Endodermal cell (in vitro differentiated cells): ENCODE measurements around the gene TP53BP1. TPM values are rescaled to one million over a fixed set of nuclear protein-coding genes. Genes with fewer than 3 reads are reported as not detected.

Experiments used
- DNase-seq: peaks from one replicate; pipeline ENCODE4 v3.0.0-alpha.2; 2017
- H3K27ac ChIP-seq: 2 replicates; pipeline ENCODE4 v1.5.1; 2013; ENCODE audit warnings: mild to moderate bottlenecking, low read depth, low read length, moderate library complexity
- H3K27me3 ChIP-seq: 2 replicates; pipeline ENCODE4 v1.6.1; 2013; ENCODE audit warnings: mild to moderate bottlenecking, low read length, moderate library complexity; ENCODE audit not compliant: insufficient read depth, control insufficient read depth, poor library complexity, severe bottlenecking
- H3K36me3 ChIP-seq: 2 replicates; pipeline ENCODE4 v1.7.0; 2013; ENCODE audit warnings: mild to moderate bottlenecking, low read length, moderate library complexity; ENCODE audit not compliant: control insufficient read depth, insufficient read depth
- H3K4me1 ChIP-seq: one replicate; pipeline ENCODE4 v1.7.0; 2013; ENCODE audit warnings: low read length; ENCODE audit not compliant: control insufficient read depth, insufficient read depth
- H3K4me3 ChIP-seq: 2 replicates; pipeline ENCODE4 v1.5.1; 2013; ENCODE audit warnings: mild to moderate bottlenecking, low read length, moderate library complexity
- H3K9ac ChIP-seq: 2 replicates; pipeline ENCODE4 v1.6.1; 2013; ENCODE audit warnings: mild to moderate bottlenecking, low read length, moderate library complexity; ENCODE audit not compliant: poor library complexity, severe bottlenecking; ENCODE audit errors: extremely low read depth
- H3K9me3 ChIP-seq: 2 replicates; pipeline ENCODE4 v1.6.1; 2013; ENCODE audit warnings: mild to moderate bottlenecking, low read length, moderate library complexity; ENCODE audit not compliant: control insufficient read depth
- H3K27ac Mint-ChIP-seq: 2 replicates; pipeline ENCODE4 v1.8.0; 2020; ENCODE audit warnings: mixed read lengths
- H3K27me3 Mint-ChIP-seq: 2 replicates; pipeline ENCODE4 v1.8.0; 2021; ENCODE audit warnings: mild to moderate bottlenecking, mixed read lengths; ENCODE audit not compliant: insufficient read depth
- H3K36me3 Mint-ChIP-seq: 2 replicates; pipeline ENCODE4 v1.8.0; 2020; ENCODE audit warnings: low read depth, mixed read lengths
- H3K4me1 Mint-ChIP-seq: 2 replicates; pipeline ENCODE4 v1.8.0; 2020; ENCODE audit warnings: mixed read lengths
- H3K4me3 Mint-ChIP-seq: 2 replicates; pipeline ENCODE4 v1.8.0; 2020; ENCODE audit warnings: mild to moderate bottlenecking, moderate library complexity, mixed read lengths
- H3K9me3 Mint-ChIP-seq: 2 replicates; pipeline ENCODE4 v1.8.0; 2020; ENCODE audit warnings: mild to moderate bottlenecking, mixed read lengths
- WGBS, 2 experiments: methylation state at CpG; one replicate each; pipeline versions ENCODE4 v1.1.5 to v1.1.7; 2013; ENCODE audit warnings: missing lambda C conversion rate in 2 of 2, mixed read lengths in 1 of 2; ENCODE audit not compliant: insufficient coverage in 1 of 2, insufficient read length in 1 of 2; 5-methylcytosine and 5-hydroxymethylcytosine counted together
- total RNA-seq, 2 donors: library from RNA; stranded (reverse); fragmentation: NEBNext Ultra II Directional in 1 of 2; extraction: Animal tissue kit (Norgen Biotek cat#: 25700) in 1 of 2; gene quantifications; 2 replicates in 1 of 2; 3 replicates in 1 of 2; pipeline ENCODE4 v1.2.1, GENCODE V29; 2021
- TF ChIP-seq, protein P1 (sequence below): fragments of 200-600 bp; sonication (generic); conservative IDR thresholded peaks from 2 replicates; pipeline ENCODE4 v1.5.0; 2021; ENCODE audit warnings: antibody characterized with exemption, mild to moderate bottlenecking

Gene TP53BP1
- total RNA-seq, 2 donors from 2014 or later, result 85.4 to 114 TPM

GRCh38 chr15:43522247-43522646 lies 29.3 kb upstream of the TP53BP1 start:
- H3K27ac ChIP-seq, result no peak overlapping the region
- Mint-ChIP-seq H3K27me3 (peaks cover 97% of the 10 kb centered on the region), H3K4me1 (peaks cover 12% of the 10 kb centered on the region), H3K9me3 (no peaks in the 10 kb centered on the region), H3K4me3 (no peak overlapping the region), H3K27ac (no peak overlapping the region), H3K36me3 (no peaks in the 10 kb centered on the region)
- H3K36me3 ChIP-seq, result no peaks in the 10 kb centered on the region
- H3K27me3 ChIP-seq, result peaks cover 70% of the 10 kb centered on the region
- H3K4me3 ChIP-seq, result no peak overlapping the region
- no peak overlapping the region for H3K9ac ChIP-seq
- DNase-seq, result no peak
- 89 to 97% methylated on average over 8 to 9 of the region's 9 CpGs for WGBS, 2 experiments
- TF ChIP-seq, protein P1, sequence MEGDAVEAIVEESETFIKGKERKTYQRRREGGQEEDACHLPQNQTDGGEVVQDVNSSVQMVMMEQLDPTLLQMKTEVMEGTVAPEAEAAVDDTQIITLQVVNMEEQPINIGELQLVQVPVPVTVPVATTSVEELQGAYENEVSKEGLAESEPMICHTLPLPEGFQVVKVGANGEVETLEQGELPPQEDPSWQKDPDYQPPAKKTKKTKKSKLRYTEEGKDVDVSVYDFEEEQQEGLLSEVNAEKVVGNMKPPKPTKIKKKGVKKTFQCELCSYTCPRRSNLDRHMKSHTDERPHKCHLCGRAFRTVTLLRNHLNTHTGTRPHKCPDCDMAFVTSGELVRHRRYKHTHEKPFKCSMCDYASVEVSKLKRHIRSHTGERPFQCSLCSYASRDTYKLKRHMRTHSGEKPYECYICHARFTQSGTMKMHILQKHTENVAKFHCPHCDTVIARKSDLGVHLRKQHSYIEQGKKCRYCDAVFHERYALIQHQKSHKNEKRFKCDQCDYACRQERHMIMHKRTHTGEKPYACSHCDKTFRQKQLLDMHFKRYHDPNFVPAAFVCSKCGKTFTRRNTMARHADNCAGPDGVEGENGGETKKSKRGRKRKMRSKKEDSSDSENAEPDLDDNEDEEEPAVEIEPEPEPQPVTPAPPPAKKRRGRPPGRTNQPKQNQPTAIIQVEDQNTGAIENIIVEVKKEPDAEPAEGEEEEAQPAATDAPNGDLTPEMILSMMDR, result no peak
- no peaks in the 10 kb centered on the region for H3K9me3 ChIP-seq
- peaks cover 5% of the 10 kb centered on the region for H3K4me1 ChIP-seq

- Mint-ChIP-seq H3K27me3 (peaks cover 99% of the 10 kb centered on the region), H3K4me3 (no peak overlapping the region), H3K36me3 (no peaks in the 10 kb centered on the region), H3K9me3 (no peaks in the 10 kb centered on the region), H3K27ac (no peak overlapping the region), H3K4me1 (peaks cover 18% of the 10 kb centered on the region)
- Histone ChIP-seq H3K27ac (no peak overlapping the region), H3K4me3 (no peak overlapping the region), H3K9me3 (no peaks in the 10 kb centered on the region), H3K36me3 (no peaks in the 10 kb centered on the region), H3K27me3 (peaks cover 78% of the 10 kb centered on the region), H3K9ac (no peak overlapping the region), H3K4me1 (peaks cover 5% of the 10 kb centered on the region)
- DNase-seq, result no peak
- TF ChIP-seq, protein P1, result no peak
- 90 to 91% methylated on average over 11 of the region's 11 CpGs for WGBS, 2 experiments
Observed at GRCh38 chr15:43521419-43521818, 28.5 kb upstream of the TP53BP1 start.

GRCh38 chr15:43520138-43520537 lies 27.2 kb upstream of the TP53BP1 start:
- no peak overlapping the region for H3K4me3 Mint-ChIP-seq
- no peaks in the 10 kb centered on the region for H3K9me3 ChIP-seq
- H3K9me3 Mint-ChIP-seq, result no peaks in the 10 kb centered on the region
- H3K4me1 Mint-ChIP-seq, result peaks cover 18% of the 10 kb centered on the region
- H3K4me3 ChIP-seq, result no peak overlapping the region
- H3K27me3 Mint-ChIP-seq, result peaks cover 99% of the 10 kb centered on the region
- no peak overlapping the region for H3K9ac ChIP-seq
- no peak overlapping the region for H3K27ac Mint-ChIP-seq
- WGBS, 2 experiments, result 80 to 95% methylated on average over 1 to 2 of the region's 2 CpGs
- peaks cover 91% of the 10 kb centered on the region for H3K27me3 ChIP-seq
- DNase-seq, result no peak
- H3K4me1 ChIP-seq, result peaks cover 5% of the 10 kb centered on the region
- H3K36me3 ChIP-seq, result no peaks in the 10 kb centered on the region
- H3K36me3 Mint-ChIP-seq, result no peaks in the 10 kb centered on the region
- TF ChIP-seq, protein P1, result no peak
- H3K27ac ChIP-seq, result no peak overlapping the region
